SK-N-SH (cell line): ENCODE measurements around the gene PECR. TPM values are rescaled to one million over a fixed set of nuclear protein-coding genes. Genes with fewer than 3 reads are reported as not detected.

Experiments
- CTCF ChIA-PET: fragments of 300-600, 350-600 bp; formaldehyde crosslinking; extraction: SDS; loops from one replicate; lab custom pipeline; 2021; lab: Yijun Ruan, JAX
- POLR2A ChIA-PET: fragments of 350-600 bp; sonication (Branson Sonifier 250); formaldehyde crosslinking; extraction: SDS; loops from one replicate; lab custom pipeline; 2020; ENCODE audit warnings: antibody characterized with exemption, inconsistent platforms; lab: Yijun Ruan, JAX
- DNase-seq: peaks from one replicate; pipeline ENCODE4 v3.0.0; 2012
- H2AFZ ChIP-seq: fragments of 200-600 bp; sonication (generic); 2 replicates; pipeline ENCODE4 v1.8.1; 2016; ENCODE audit warnings: antibody characterized with exemption, mild to moderate bottlenecking, low read depth
- H3F3A ChIP-seq: fragments of 200-600 bp; sonication (generic); replicated peaks from 2 replicates; pipeline ENCODE3; 2016; ENCODE audit warnings: antibody characterized with exemption, mild to moderate bottlenecking; ENCODE audit not compliant: insufficient read depth
- H3K27ac ChIP-seq, 2 experiments: fragments of 200-500 bp in 1 of 2; fragments of 200-600 bp in 1 of 2; sonication (Bioruptor generic) in 1 of 2; sonication (generic), shearing (Covaris generic) in 1 of 2; 2 replicates each; pipeline versions ENCODE4 v1.5.1 to v1.6.1; 2014 to 2016; ENCODE audit warnings: low read depth in 2 of 2, inconsistent platforms in 1 of 2, low read length in 1 of 2, mild to moderate bottlenecking in 1 of 2, mixed read lengths in 1 of 2
- H3K27me3 ChIP-seq: fragments of 200-600 bp; sonication (generic), shearing (Covaris generic); 2 replicates; pipeline ENCODE4 v1.6.1; 2016; ENCODE audit warnings: mixed run types; ENCODE audit not compliant: insufficient read depth
- H3K36me3 ChIP-seq, 2 experiments: fragments of 200-500 bp in 1 of 2; fragments of 200-600 bp in 1 of 2; sonication (Bioruptor generic) in 1 of 2; sonication (generic) in 1 of 2; replicated peaks in 1 of 2; 2 replicates each; pipeline versions ENCODE3 to v1.5.1; 2014 to 2016; ENCODE audit warnings: low read length in 1 of 2, mild to moderate bottlenecking in 1 of 2; ENCODE audit not compliant: insufficient read depth in 2 of 2, control insufficient read depth in 1 of 2
- H3K4me1 ChIP-seq, 2 experiments: fragments of 200-500 bp in 1 of 2; fragments of 200-600 bp in 1 of 2; sonication (Bioruptor generic) in 1 of 2; sonication (generic), shearing (Covaris generic) in 1 of 2; 2 replicates each; pipeline versions ENCODE4 v1.5.1 to v1.6.1; 2014 to 2016; ENCODE audit warnings: low read depth in 1 of 2, low read length in 1 of 2, mixed run types in 1 of 2; ENCODE audit not compliant: insufficient read depth in 2 of 2, control insufficient read depth in 1 of 2
- H3K4me2 ChIP-seq: fragments of 200-600 bp; sonication (generic), shearing (Covaris generic); 2 replicates; pipeline ENCODE4 v1.6.1; 2017; ENCODE audit warnings: mixed run types
- H3K4me3 ChIP-seq, 2 experiments: fragments of 200-500 bp in 1 of 2; fragments of 200-600 bp in 1 of 2; sonication (Bioruptor generic) in 1 of 2; sonication (generic), shearing (Covaris generic) in 1 of 2; 2 replicates each; pipeline versions ENCODE4 v1.5.1 to v1.8.1; 2014 to 2016; ENCODE audit warnings: low read depth in 2 of 2, inconsistent platforms in 1 of 2, low read length in 1 of 2, mild to moderate bottlenecking in 1 of 2, mixed read lengths in 1 of 2, moderate library complexity in 1 of 2
- H3K79me2 ChIP-seq: fragments of 200-600 bp; sonication (generic); 2 replicates; pipeline ENCODE4 v1.8.1; 2017; ENCODE audit warnings: mild to moderate bottlenecking; ENCODE audit not compliant: insufficient read depth
- H3K9ac ChIP-seq: fragments of 200-600 bp; sonication (generic); 2 replicates; pipeline ENCODE4 v1.6.1; 2017; ENCODE audit warnings: mixed run types
- H3K9me2 ChIP-seq: fragments of 200-600 bp; sonication (generic); 2 replicates; pipeline ENCODE4 v1.6.1; 2017; ENCODE audit warnings: mixed run types
- H3K9me3 ChIP-seq: fragments of 200-600 bp; sonication (generic); 2 replicates; pipeline ENCODE4 v1.6.1; 2017; ENCODE audit warnings: mixed run types, mild to moderate bottlenecking, moderate library complexity
- H4K20me1 ChIP-seq: fragments of 200-600 bp; sonication (generic); 2 replicates; pipeline ENCODE4 v1.6.1; 2017; ENCODE audit warnings: mild to moderate bottlenecking, mixed run types; ENCODE audit not compliant: insufficient read depth
- CHD2 ChIP-seq: fragments of 150-350 bp; IDR thresholded peaks from 2 replicates; pipeline ENCODE4 v1.6.1; 2018; ENCODE audit warnings: low read length; ENCODE audit not compliant: partially characterized antibody
- ELF1 ChIP-seq: IDR thresholded peaks from 2 replicates; pipeline ENCODE4 v1.4.0; 2012
- FOSL2 ChIP-seq: IDR thresholded peaks from 2 replicates; pipeline ENCODE4 v1.4.0; 2012; ENCODE audit warnings: low read depth, mild to moderate bottlenecking, moderate library complexity, borderline replicate concordance
- FOXJ3 ChIP-seq: sonication (generic); formaldehyde crosslinking; IDR thresholded peaks from 2 replicates; pipeline ENCODE4 v1.5.1; 2020; ENCODE audit warnings: mild to moderate bottlenecking, missing genetic modification reagents
- FOXM1 ChIP-seq: IDR thresholded peaks from 2 replicates; pipeline ENCODE4 v1.4.0; 2012; ENCODE audit warnings: low read depth, mild to moderate bottlenecking
- GABPA ChIP-seq: IDR thresholded peaks from 2 replicates; pipeline ENCODE4 v1.4.0; 2012; ENCODE audit warnings: low read depth, mild to moderate bottlenecking
- JUND ChIP-seq: IDR thresholded peaks from 2 replicates; pipeline ENCODE4 v1.4.0; 2012
- MEF2A ChIP-seq: IDR thresholded peaks from 2 replicates; pipeline ENCODE4 v1.4.0; 2012; ENCODE audit warnings: low read depth, borderline replicate concordance
- MXI1 ChIP-seq: IDR thresholded peaks from 2 replicates; pipeline ENCODE4 v1.6.1; 2012; ENCODE audit warnings: mild to moderate bottlenecking, low read depth, low read length, improper control_type of control experiment
- NFIC ChIP-seq: IDR thresholded peaks from 2 replicates; pipeline ENCODE4 v1.4.0; 2012; ENCODE audit warnings: borderline replicate concordance
- RAD21 ChIP-seq: IDR thresholded peaks from 2 replicates; pipeline ENCODE4 v1.6.1; 2012; ENCODE audit warnings: mild to moderate bottlenecking, low read length
- RCOR1 ChIP-seq: fragments of 150-350 bp; IDR thresholded peaks from 2 replicates; pipeline ENCODE4 v1.6.1; 2017; ENCODE audit warnings: antibody characterized with exemption, low read length
- RFX5 ChIP-seq: IDR thresholded peaks from 2 replicates; pipeline ENCODE4 v1.6.1; 2012; ENCODE audit warnings: mild to moderate bottlenecking, improper control_type of control experiment, low read length
- SIN3A ChIP-seq: IDR thresholded peaks from 2 replicates; pipeline ENCODE4 v1.6.1; 2012; ENCODE audit warnings: low read depth, mild to moderate bottlenecking, low read length, moderate library complexity, borderline replicate concordance
- TAF1 ChIP-seq: IDR thresholded peaks from 2 replicates; pipeline ENCODE4 v1.6.1; 2012; ENCODE audit warnings: low read depth, mild to moderate bottlenecking, low read length, moderate library complexity, borderline replicate concordance
- whole genome bisulfite sequencing: methylation state at CpG from one replicate; pipeline ENCODE4 v1.1.6; 2017; ENCODE audit warnings: low lambda C conversion rate; 5-methylcytosine and 5-hydroxymethylcytosine counted together
- polyA plus RNA-seq, 3 experiments: library from polyadenylated mRNA; depleted of rRNA; stranded (reverse); fragments of >200 nt; gene quantifications; 2 replicates each; pipeline ENCODE4 v1.2.3, GENCODE V29; 2012
- TF ChIP-seq, protein P1 (sequence below): IDR thresholded peaks from 2 replicates; pipeline ENCODE4 v1.4.0; 2012; ENCODE audit warnings: low read depth, borderline replicate concordance
- TF ChIP-seq, protein P2 (sequence below): IDR thresholded peaks from 2 replicates; pipeline ENCODE4 v1.6.1; 2012; ENCODE audit warnings: mild to moderate bottlenecking, low read depth, low read length, moderate library complexity
- TF ChIP-seq, protein P3 (sequence below): fragments of 150-350 bp; IDR thresholded peaks from 2 replicates; pipeline ENCODE4 v1.6.1; 2017; ENCODE audit warnings: antibody characterized with exemption, low read length, low read depth, borderline replicate concordance
- TF ChIP-seq, protein P4 (sequence below): fragments of 150-350 bp; IDR thresholded peaks from 2 replicates; pipeline ENCODE4 v1.6.1; 2016; ENCODE audit warnings: mild to moderate bottlenecking, low read depth, low read length
- TF ChIP-seq, protein P5 (sequence below): IDR thresholded peaks from 2 replicates; pipeline ENCODE4; 2012

Gene PECR
- polyA plus RNA-seq, 1 of the 3 experiments (the other 2 are of a cell fraction), result 18.6 TPM

DNA sequence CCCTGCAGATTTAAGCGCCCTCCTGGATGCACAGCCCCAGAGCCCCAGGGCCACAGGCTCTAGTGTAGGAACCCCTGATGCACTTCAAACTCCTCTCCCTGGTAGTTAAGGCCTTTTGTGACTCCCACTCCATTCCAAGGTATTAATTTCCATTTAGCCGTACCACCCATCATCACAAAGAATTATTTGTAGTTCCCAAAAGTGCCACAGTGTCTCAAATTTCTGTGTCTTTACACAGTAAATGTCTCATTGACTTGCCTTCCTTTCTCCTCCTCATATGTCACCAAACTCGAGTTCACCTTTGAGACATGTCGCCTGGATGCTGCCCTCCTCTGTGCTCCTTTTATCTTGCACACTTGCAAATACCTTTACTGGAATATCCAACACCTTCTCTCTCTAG, 25.9 kb downstream of the PECR start:
- POLR2A ChIA-PET, result no interaction called here
- Histone ChIP-seq H3K4me1 (no peaks in the 10 kb centered on the region; a peak in 2 of 4 replicates), H3K79me2 (no peaks in the 10 kb centered on the region), H3K27me3 (no peaks in the 10 kb centered on the region), H3K9ac (no peak overlapping the region), H3K36me3 (peaks cover 2 to 9% of the 10 kb centered on the region in 2 experiments), H4K20me1 (no peaks in the 10 kb centered on the region), H3K9me2 (no peaks in the 10 kb centered on the region), H3K9me3 (no peaks in the 10 kb centered on the region), H3F3A (no peaks in the 10 kb centered on the region), H3K27ac (no peak overlapping the region), H3K4me3 (no peak overlapping the region), H2AFZ (no peak overlapping the region), H3K4me2 (no peak overlapping the region)
- CTCF ChIA-PET, result no interaction called here
- DNase-seq, result no peak
- no peak for TF ChIP-seq JUND
- no peak for TF ChIP-seq FOXJ3 (CRISPR knock-in tag)
- TF ChIP-seq SIN3A, result no peak
- no peak for TF ChIP-seq MXI1
- TF ChIP-seq RFX5, result no peak
- TF ChIP-seq TAF1, result no peak
- no peak for TF ChIP-seq CHD2
- 88% methylated on average over 4 of the region's 4 CpGs for WGBS

DNA sequence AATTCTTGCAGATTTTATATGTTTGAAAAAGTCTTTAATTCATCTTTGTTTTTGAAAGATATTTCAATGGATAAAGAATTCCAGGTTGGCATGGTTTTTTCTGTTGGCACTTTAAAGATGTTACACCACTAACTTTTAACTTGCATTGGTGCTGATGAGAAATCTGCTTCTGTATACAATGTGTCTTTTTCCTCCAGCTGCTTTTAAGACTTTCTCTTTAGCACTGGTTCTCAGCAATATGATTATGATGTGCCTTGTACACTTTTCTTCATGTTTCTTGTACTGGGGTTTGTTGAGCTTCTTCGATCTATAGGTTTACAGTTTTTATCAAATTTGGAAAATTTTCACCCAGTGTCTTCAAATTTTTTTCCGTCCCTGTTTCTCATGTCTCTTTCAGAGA, 29.2 kb downstream of the PECR start:
- H3K36me3 ChIP-seq, result peaks cover 2 to 17% of the 10 kb centered on the region in 2 experiments
- H4K20me1 ChIP-seq, result no peaks in the 10 kb centered on the region
- H3K9me2 ChIP-seq, result no peaks in the 10 kb centered on the region
- H3F3A ChIP-seq, result no peaks in the 10 kb centered on the region
- 98% methylated on average over 2 of the region's 2 CpGs for WGBS
- H2AFZ ChIP-seq, result no peak overlapping the region
- no peaks in the 10 kb centered on the region for H3K27me3 ChIP-seq
- CTCF ChIA-PET, result interaction anchor here (0.7 kb wide), 1 partner anchor 15 kb away, joined by 3 read pairs; no protein-coding TSS in a partner anchor
- H3K9ac ChIP-seq, result no peak overlapping the region
- POLR2A ChIA-PET, result no interaction called here
- H3K9me3 ChIP-seq, result no peaks in the 10 kb centered on the region
- H3K4me2 ChIP-seq, result no peak overlapping the region
- no peak overlapping the region for H3K27ac ChIP-seq
- no peaks in the 10 kb centered on the region for H3K79me2 ChIP-seq
- DNase-seq, result no peak
- H3K4me3 ChIP-seq, result no peak overlapping the region
- H3K4me1 ChIP-seq, result no peaks in the 10 kb centered on the region
- TF ChIP-seq, protein P1, sequence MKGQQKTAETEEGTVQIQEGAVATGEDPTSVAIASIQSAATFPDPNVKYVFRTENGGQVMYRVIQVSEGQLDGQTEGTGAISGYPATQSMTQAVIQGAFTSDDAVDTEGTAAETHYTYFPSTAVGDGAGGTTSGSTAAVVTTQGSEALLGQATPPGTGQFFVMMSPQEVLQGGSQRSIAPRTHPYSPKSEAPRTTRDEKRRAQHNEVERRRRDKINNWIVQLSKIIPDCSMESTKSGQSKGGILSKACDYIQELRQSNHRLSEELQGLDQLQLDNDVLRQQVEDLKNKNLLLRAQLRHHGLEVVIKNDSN, result no peak
- TF ChIP-seq FOXJ3 (CRISPR knock-in tag), result no peak
- TF ChIP-seq FOSL2, result no peak
- no peak for TF ChIP-seq GABPA
- TF ChIP-seq, protein P2, sequence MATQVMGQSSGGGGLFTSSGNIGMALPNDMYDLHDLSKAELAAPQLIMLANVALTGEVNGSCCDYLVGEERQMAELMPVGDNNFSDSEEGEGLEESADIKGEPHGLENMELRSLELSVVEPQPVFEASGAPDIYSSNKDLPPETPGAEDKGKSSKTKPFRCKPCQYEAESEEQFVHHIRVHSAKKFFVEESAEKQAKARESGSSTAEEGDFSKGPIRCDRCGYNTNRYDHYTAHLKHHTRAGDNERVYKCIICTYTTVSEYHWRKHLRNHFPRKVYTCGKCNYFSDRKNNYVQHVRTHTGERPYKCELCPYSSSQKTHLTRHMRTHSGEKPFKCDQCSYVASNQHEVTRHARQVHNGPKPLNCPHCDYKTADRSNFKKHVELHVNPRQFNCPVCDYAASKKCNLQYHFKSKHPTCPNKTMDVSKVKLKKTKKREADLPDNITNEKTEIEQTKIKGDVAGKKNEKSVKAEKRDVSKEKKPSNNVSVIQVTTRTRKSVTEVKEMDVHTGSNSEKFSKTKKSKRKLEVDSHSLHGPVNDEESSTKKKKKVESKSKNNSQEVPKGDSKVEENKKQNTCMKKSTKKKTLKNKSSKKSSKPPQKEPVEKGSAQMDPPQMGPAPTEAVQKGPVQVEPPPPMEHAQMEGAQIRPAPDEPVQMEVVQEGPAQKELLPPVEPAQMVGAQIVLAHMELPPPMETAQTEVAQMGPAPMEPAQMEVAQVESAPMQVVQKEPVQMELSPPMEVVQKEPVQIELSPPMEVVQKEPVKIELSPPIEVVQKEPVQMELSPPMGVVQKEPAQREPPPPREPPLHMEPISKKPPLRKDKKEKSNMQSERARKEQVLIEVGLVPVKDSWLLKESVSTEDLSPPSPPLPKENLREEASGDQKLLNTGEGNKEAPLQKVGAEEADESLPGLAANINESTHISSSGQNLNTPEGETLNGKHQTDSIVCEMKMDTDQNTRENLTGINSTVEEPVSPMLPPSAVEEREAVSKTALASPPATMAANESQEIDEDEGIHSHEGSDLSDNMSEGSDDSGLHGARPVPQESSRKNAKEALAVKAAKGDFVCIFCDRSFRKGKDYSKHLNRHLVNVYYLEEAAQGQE, result no peak
- no peak for TF ChIP-seq NFIC
- TF ChIP-seq MEF2A, result no peak
- TF ChIP-seq, protein P3, sequence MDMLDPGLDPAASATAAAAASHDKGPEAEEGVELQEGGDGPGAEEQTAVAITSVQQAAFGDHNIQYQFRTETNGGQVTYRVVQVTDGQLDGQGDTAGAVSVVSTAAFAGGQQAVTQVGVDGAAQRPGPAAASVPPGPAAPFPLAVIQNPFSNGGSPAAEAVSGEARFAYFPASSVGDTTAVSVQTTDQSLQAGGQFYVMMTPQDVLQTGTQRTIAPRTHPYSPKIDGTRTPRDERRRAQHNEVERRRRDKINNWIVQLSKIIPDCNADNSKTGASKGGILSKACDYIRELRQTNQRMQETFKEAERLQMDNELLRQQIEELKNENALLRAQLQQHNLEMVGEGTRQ, result no peak
- no peak for TF ChIP-seq JUND
- TF ChIP-seq FOXM1, result no peak
- TF ChIP-seq, protein P4, sequence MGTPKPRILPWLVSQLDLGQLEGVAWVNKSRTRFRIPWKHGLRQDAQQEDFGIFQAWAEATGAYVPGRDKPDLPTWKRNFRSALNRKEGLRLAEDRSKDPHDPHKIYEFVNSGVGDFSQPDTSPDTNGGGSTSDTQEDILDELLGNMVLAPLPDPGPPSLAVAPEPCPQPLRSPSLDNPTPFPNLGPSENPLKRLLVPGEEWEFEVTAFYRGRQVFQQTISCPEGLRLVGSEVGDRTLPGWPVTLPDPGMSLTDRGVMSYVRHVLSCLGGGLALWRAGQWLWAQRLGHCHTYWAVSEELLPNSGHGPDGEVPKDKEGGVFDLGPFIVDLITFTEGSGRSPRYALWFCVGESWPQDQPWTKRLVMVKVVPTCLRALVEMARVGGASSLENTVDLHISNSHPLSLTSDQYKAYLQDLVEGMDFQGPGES, result no peak
- TF ChIP-seq, protein P5, sequence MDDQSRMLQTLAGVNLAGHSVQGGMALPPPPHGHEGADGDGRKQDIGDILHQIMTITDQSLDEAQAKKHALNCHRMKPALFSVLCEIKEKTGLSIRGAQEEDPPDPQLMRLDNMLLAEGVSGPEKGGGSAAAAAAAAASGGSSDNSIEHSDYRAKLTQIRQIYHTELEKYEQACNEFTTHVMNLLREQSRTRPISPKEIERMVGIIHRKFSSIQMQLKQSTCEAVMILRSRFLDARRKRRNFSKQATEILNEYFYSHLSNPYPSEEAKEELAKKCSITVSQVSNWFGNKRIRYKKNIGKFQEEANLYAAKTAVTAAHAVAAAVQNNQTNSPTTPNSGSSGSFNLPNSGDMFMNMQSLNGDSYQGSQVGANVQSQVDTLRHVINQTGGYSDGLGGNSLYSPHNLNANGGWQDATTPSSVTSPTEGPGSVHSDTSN, result no peak
- no peak for TF ChIP-seq MXI1
- TF ChIP-seq TAF1, result no peak
- TF ChIP-seq ELF1, result no peak
- no peak for TF ChIP-seq RAD21
- TF ChIP-seq RCOR1, result no peak
